Measurements from ENCODE around the gene BTBD9. TPM values are rescaled to one million over a fixed set of nuclear protein-coding genes. Genes with fewer than 3 reads are reported as not detected.

The BTBD9 gene
- total RNA-seq, 1 experiment from 2014 or later = 9.5 TPM

- in situ Hi-C loops (cut with HindIII; ENCODE audit: low sequenced_read_pairs) = no loop called here
- no peak for DNase-seq (ENCODE audit: low spot score)
These were observed 468.9 kb downstream of the BTBD9 start for GRCh38 chr6:38170666-38171355.

- in situ Hi-C loops (cut with HindIII; ENCODE audit: low sequenced_read_pairs) = no loop called here
- DNase-seq (ENCODE audit: low spot score) = peak; percentile 27
These were observed 469.7 kb downstream of the BTBD9 start for GRCh38 chr6:38169977-38170526.

- in situ Hi-C loops (cut with HindIII; ENCODE audit: low sequenced_read_pairs) = no loop called here
- no peak for DNase-seq (ENCODE audit: low spot score)
These were observed 470.3 kb downstream of the BTBD9 start for GRCh38 chr6:38169221-38169976.

GRCh38 chr6:38168699-38169098, 471.0 kb downstream of the BTBD9 start:
- in situ Hi-C loops (cut with HindIII; ENCODE audit: low sequenced_read_pairs) = no loop called here
- DNase-seq (ENCODE audit: low spot score) = no peak

GRCh38 chr6:38168126-38168525, 471.6 kb downstream of the BTBD9 start:
- in situ Hi-C loops (cut with HindIII; ENCODE audit: low sequenced_read_pairs) = no loop called here
- DNase-seq (ENCODE audit: low spot score) = no peak

GRCh38 chr6:38167598-38167997, 472.1 kb downstream of the BTBD9 start:
- in situ Hi-C loops (cut with HindIII; ENCODE audit: low sequenced_read_pairs) = no loop called here
- no peak for DNase-seq (ENCODE audit: low spot score)

GRCh38 chr6:38166411-38167240, 473.1 kb downstream of the BTBD9 start:
- in situ Hi-C loops (cut with HindIII; ENCODE audit: low sequenced_read_pairs) = no loop called here

GRCh38 chr6:38164671-38165108, 475.0 kb downstream of the BTBD9 start:
- DNase-seq (ENCODE audit: low spot score) = no peak
- in situ Hi-C loops (cut with HindIII; ENCODE audit: low sequenced_read_pairs) = no loop called here

More at GRCh38 chr6:38166411-38167240, 473.1 kb downstream of the BTBD9 start:
- no peak for DNase-seq (ENCODE audit: low spot score)

GRCh38 chr6:38164131-38164481, 475.6 kb downstream of the BTBD9 start:
- no peak for DNase-seq (ENCODE audit: low spot score)
- in situ Hi-C loops (cut with HindIII; ENCODE audit: low sequenced_read_pairs) = no loop called here

- no peak for DNase-seq (ENCODE audit: low spot score)
- in situ Hi-C loops (cut with HindIII; ENCODE audit: low sequenced_read_pairs) = no loop called here
These were observed 476.3 kb downstream of the BTBD9 start for GRCh38 chr6:38163186-38164130.

GRCh38 chr6:38162493-38163185, 477.1 kb downstream of the BTBD9 start:
- DNase-seq (ENCODE audit: low spot score) = no peak
- in situ Hi-C loops (cut with HindIII; ENCODE audit: low sequenced_read_pairs) = no loop called here

GRCh38 chr6:38161754-38162492, 477.8 kb downstream of the BTBD9 start:
- in situ Hi-C loops (cut with HindIII; ENCODE audit: low sequenced_read_pairs) = no loop called here
- no peak for DNase-seq (ENCODE audit: low spot score)

- DNase-seq (ENCODE audit: low spot score) = no peak
- in situ Hi-C loops (cut with HindIII; ENCODE audit: low sequenced_read_pairs) = no loop called here
These were observed 478.4 kb downstream of the BTBD9 start for GRCh38 chr6:38161331-38161730.

GRCh38 chr6:38160831-38161230, 478.9 kb downstream of the BTBD9 start:
- in situ Hi-C loops (cut with HindIII; ENCODE audit: low sequenced_read_pairs) = no loop called here
- DNase-seq (ENCODE audit: low spot score) = no peak

GRCh38 chr6:38159596-38159995, 480.1 kb downstream of the BTBD9 start:
- in situ Hi-C loops (cut with HindIII; ENCODE audit: low sequenced_read_pairs) = no loop called here
- DNase-seq (ENCODE audit: low spot score) = no peak

GRCh38 chr6:38158762-38159350, 480.9 kb downstream of the BTBD9 start:
- in situ Hi-C loops (cut with HindIII; ENCODE audit: low sequenced_read_pairs) = no loop called here
- DNase-seq (ENCODE audit: low spot score) = no peak

GRCh38 chr6:38157905-38158304, 481.8 kb downstream of the BTBD9 start:
- DNase-seq (ENCODE audit: low spot score) = no peak
- in situ Hi-C loops (cut with HindIII; ENCODE audit: low sequenced_read_pairs) = no loop called here
